IPS-18a (cell line): ENCODE data around the gene NRL.

Experiments
- H3K27ac ChIP-seq: one replicate; pipeline ENCODE4 v1.5.1; 2013; ENCODE audit warnings: low read length
- H3K27me3 ChIP-seq: one replicate; pipeline ENCODE4 v1.6.1; 2013; ENCODE audit warnings: mild to moderate bottlenecking, low read length; ENCODE audit not compliant: control insufficient read depth, insufficient read depth
- H3K36me3 ChIP-seq: one replicate; pipeline ENCODE4 v1.6.1; 2013; ENCODE audit warnings: low read depth, low read length; ENCODE audit not compliant: control insufficient read depth
- H3K4me1 ChIP-seq: one replicate; pipeline ENCODE4 v1.6.1; 2013; ENCODE audit warnings: low read depth, low read length; ENCODE audit not compliant: control insufficient read depth
- H3K4me3 ChIP-seq: one replicate; pipeline ENCODE4 v1.5.1; 2013; ENCODE audit warnings: low read length
- H3K9ac ChIP-seq: one replicate; pipeline ENCODE4 v1.6.1; 2013; ENCODE audit warnings: mild to moderate bottlenecking, low read length, moderate library complexity
- H3K9me3 ChIP-seq: one replicate; pipeline ENCODE4 v1.6.1; 2013; ENCODE audit warnings: low read depth, low read length; ENCODE audit not compliant: control insufficient read depth

Gene NRL

GRCh38 chr14:24064856-24065255 lies 49.9 kb downstream of the NRL start:
- H3K9me3 ChIP-seq = no peaks in the 10 kb centered on the region
- no peaks in the 10 kb centered on the region for H3K36me3 ChIP-seq
- no peaks in the 10 kb centered on the region for H3K27me3 ChIP-seq
- no peaks in the 10 kb centered on the region for H3K4me1 ChIP-seq
- no peak overlapping the region for H3K9ac ChIP-seq
- H3K27ac ChIP-seq = no peak overlapping the region
- H3K4me3 ChIP-seq = no peak overlapping the region

GRCh38 chr14:24064091-24064795 lies 50.5 kb downstream of the NRL start:
- no peak overlapping the region for H3K4me3 ChIP-seq
- H3K36me3 ChIP-seq = no peaks in the 10 kb centered on the region
- H3K9me3 ChIP-seq = no peaks in the 10 kb centered on the region
- no peak overlapping the region for H3K9ac ChIP-seq
- no peaks in the 10 kb centered on the region for H3K4me1 ChIP-seq
- H3K27me3 ChIP-seq = no peaks in the 10 kb centered on the region
- no peak overlapping the region for H3K27ac ChIP-seq

GRCh38 chr14:24063263-24063836 lies 51.4 kb downstream of the NRL start:
- no peak overlapping the region for H3K9ac ChIP-seq
- H3K4me1 ChIP-seq = no peaks in the 10 kb centered on the region
- no peaks in the 10 kb centered on the region for H3K27me3 ChIP-seq
- no peaks in the 10 kb centered on the region for H3K9me3 ChIP-seq
- no peak overlapping the region for H3K27ac ChIP-seq
- H3K4me3 ChIP-seq = no peak overlapping the region
- H3K36me3 ChIP-seq = no peaks in the 10 kb centered on the region

- no peak overlapping the region for H3K27ac ChIP-seq
- H3K9me3 ChIP-seq = no peaks in the 10 kb centered on the region
- no peaks in the 10 kb centered on the region for H3K4me1 ChIP-seq
- H3K36me3 ChIP-seq = no peaks in the 10 kb centered on the region
- H3K9ac ChIP-seq = no peak overlapping the region
- no peaks in the 10 kb centered on the region for H3K27me3 ChIP-seq
- no peak overlapping the region for H3K4me3 ChIP-seq
These were observed 52.4 kb downstream of the NRL start for GRCh38 chr14:24062216-24062980.

GRCh38 chr14:24060984-24061913 lies 53.5 kb downstream of the NRL start:
- no peaks in the 10 kb centered on the region for H3K27me3 ChIP-seq
- no peaks in the 10 kb centered on the region for H3K36me3 ChIP-seq
- no peak overlapping the region for H3K27ac ChIP-seq
- no peaks in the 10 kb centered on the region for H3K4me1 ChIP-seq
- H3K9ac ChIP-seq = no peak overlapping the region
- H3K9me3 ChIP-seq = no peaks in the 10 kb centered on the region
- H3K4me3 ChIP-seq = no peak overlapping the region

GRCh38 chr14:24060443-24060842 lies 54.3 kb downstream of the NRL start:
- H3K27me3 ChIP-seq = no peaks in the 10 kb centered on the region
- H3K27ac ChIP-seq = no peak overlapping the region
- H3K9ac ChIP-seq = no peak overlapping the region
- H3K9me3 ChIP-seq = no peaks in the 10 kb centered on the region
- H3K36me3 ChIP-seq = no peaks in the 10 kb centered on the region
- no peaks in the 10 kb centered on the region for H3K4me1 ChIP-seq
- H3K4me3 ChIP-seq = no peak overlapping the region

GRCh38 chr14:24059841-24060388 lies 54.8 kb downstream of the NRL start:
- H3K9ac ChIP-seq = no peak overlapping the region
- no peak overlapping the region for H3K27ac ChIP-seq
- H3K4me3 ChIP-seq = no peak overlapping the region
- H3K27me3 ChIP-seq = no peaks in the 10 kb centered on the region
- H3K9me3 ChIP-seq = no peaks in the 10 kb centered on the region
- H3K36me3 ChIP-seq = no peaks in the 10 kb centered on the region
- no peaks in the 10 kb centered on the region for H3K4me1 ChIP-seq

- no peaks in the 10 kb centered on the region for H3K4me1 ChIP-seq
These were observed 55.7 kb downstream of the NRL start for GRCh38 chr14:24058951-24059475.

GRCh38 chr14:24058260-24058950 lies 56.3 kb downstream of the NRL start:
- Histone ChIP-seq H3K27me3 (no peaks in the 10 kb centered on the region), H3K9me3 (no peaks in the 10 kb centered on the region), H3K4me3 (no peak overlapping the region), H3K27ac (no peak overlapping the region), H3K36me3 (no peaks in the 10 kb centered on the region), H3K9ac (no peak overlapping the region), H3K4me1 (no peaks in the 10 kb centered on the region)

More at GRCh38 chr14:24058951-24059475, 55.7 kb downstream of the NRL start:
- no peaks in the 10 kb centered on the region for H3K27me3 ChIP-seq
- H3K9ac ChIP-seq = no peak overlapping the region
- no peaks in the 10 kb centered on the region for H3K9me3 ChIP-seq
- no peak overlapping the region for H3K27ac ChIP-seq
- no peaks in the 10 kb centered on the region for H3K36me3 ChIP-seq
- H3K4me3 ChIP-seq = no peak overlapping the region

GRCh38 chr14:24057867-24058259 lies 56.9 kb downstream of the NRL start:
- Histone ChIP-seq H3K4me3 (no peak overlapping the region), H3K9me3 (no peaks in the 10 kb centered on the region), H3K4me1 (no peaks in the 10 kb centered on the region), H3K9ac (no peak overlapping the region), H3K27ac (no peak overlapping the region), H3K36me3 (no peaks in the 10 kb centered on the region), H3K27me3 (no peaks in the 10 kb centered on the region)
